NCI-H2029 treated with DMSO at 0.1 percent for 48 hours (cell line): Measurements from ENCODE around the gene GANC.
"Not testable (repeated sequence)": the region's sequence is repeated elsewhere in the genome, so short reads cannot be mapped to it uniquely, and the experiment has no call there.

Experiments
- DNase-seq: peaks from one replicate; lab custom pipeline; 2025; lab: John Stamatoyannopoulos, UW

Gene GANC

DNA sequence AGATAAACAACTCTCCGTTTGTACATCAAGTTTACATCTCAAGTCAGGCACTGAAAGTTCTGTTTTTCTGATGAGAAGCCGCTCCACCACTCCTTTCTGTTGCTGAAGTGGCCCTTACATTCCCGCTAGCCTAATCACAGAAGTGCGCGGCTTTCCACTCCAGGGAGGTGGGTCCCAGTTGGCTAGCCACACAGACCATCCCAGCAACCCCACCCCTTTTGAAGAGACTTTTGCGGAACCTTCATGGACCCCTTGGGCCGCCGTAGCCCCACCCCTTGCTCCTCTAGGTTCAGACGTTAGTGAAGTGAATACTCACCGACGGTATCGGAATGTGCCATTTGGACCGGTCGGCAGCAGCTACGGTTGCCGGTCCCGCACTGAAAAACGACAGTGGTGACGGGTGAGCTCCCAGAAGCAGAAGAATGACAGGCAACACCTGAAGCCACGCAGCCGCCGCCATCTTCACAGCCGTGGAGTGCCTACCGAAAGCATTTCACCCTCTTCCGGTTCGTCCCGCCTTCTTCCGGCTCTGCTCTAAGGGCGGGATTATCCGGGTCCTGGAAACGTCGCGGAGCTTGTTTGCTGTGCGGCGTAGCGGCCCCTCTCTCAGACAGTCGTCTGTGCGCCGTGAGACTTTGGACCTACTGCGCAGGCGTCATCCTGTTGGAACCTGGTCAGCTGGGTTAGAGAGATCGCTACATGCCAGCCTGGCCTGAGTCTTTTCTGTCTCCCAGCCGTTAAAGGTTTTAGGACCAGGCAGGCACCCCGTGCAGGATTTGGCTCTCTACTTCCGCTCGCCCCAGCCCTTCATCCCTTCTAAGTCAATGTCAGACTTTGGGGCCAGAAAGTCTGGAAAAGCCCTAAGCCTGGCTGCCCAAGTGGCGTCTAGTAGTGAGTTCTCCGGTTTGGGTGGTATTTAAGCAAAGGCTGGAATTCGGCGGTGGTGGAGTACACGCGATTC is at the start of gene GANC, which contains the start of gene TMEM87A:
Gene GANC, plus strand, starts transcription at position 263 of the 961 bp plus-strand sequence. CDS start 1,281 bp downstream, outside the sequence.
Gene TMEM87A, minus strand, starts transcription at position 495 of the 961 bp plus-strand sequence. Its CDS starts 35 bp downstream, at position 460.
- DNase-seq = peak; percentile 70

DNA sequence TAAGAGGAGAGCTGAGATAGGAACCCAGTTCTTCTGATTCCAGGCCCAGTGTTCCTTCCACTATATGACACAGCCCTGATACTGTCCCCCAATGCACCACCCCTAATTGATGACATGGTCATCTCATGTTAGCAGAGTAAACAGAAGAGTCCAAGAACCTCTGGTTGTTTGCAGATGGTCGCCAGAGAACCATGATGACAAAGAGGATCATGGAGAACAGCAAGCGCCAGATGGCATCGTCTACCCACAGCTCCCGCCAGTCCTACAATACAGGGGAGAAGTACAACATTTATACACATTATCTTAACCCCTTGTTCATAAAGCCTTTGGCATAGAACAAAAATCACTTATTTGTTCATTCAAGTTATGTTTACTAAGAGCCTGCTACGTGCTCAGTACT is 46.4 kb upstream of the GANC start:
- no peak for DNase-seq

DNA sequence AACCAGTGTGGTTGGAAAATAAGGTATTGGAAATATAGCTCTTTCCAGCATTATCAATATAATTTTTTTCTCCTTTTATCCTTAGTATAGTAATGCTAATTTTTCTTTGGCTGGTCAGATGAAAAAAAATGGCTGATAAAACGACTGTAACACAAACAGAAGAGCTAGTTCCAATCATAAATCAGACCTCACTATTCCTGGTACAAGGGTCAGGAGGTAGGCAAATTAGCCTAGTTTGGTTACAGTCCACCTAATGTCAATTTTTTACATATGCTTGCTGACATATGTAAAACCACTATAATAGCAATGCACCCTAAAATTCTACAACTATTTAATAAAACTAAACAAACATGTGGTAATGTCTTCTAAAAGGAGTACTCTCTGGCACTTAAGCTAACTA is 45.0 kb upstream of the GANC start:
- no peak for DNase-seq

DNA sequence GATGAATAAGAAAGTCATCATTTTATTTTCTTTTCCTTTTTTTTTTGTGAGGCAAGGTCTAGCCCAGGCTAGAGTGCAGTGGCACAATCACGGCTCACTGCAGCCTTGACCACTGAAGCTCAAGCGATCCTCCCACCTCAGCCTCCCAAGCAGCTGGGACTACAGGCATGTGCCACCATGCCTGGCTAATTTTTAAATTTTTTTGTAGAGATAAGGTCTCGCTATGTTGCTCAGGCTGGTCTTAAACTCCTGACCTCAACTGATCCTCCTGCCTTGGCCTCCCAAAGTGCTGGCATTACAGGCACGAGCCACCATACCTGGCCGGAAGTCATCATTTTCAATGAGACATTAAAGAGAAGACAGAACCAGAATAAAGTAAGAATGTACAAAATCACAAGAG is 44.0 kb upstream of the GANC start:
- DNase-seq = not testable (repeated sequence)

DNA sequence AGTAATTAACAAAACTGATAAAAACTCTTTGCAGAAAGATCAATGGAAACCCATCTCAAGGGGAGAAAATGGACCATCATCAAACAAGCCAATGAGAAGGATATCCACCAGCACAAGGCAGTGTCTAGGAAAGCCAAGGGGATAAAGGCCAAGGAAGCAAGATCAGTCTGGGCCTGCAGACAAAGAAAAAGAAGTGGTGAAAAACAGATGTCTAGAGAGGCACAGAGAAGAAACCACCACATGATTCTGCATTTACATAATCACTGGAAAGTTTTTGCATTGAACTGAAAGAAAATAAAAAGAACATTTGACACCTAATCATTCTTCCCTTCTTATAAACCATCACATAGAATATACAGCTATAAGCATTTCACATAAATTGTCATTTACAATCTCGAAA is 41.9 kb upstream of the GANC start:
- no peak for DNase-seq

GRCh38 chr15:42232606-42233005 is 40.4 kb upstream of the GANC start:
- no peak for DNase-seq

DNA sequence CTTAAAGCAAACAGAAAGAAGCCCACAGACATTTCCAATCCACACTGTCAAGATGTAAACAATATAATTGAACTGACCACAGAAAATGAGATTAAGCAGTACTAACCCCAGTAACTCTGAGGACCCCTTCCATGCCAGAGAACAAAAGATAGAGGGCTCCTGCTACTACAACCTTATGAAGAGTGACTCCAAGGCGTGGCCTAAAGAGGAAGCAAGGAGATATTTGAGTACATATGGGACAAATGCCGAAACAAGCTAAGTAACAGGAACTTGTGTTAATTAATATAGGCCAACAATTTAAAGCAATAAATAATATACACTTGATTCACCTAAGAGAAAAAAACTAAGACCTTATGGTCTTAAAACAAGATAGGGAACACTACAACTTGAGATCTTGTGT is 39.9 kb upstream of the GANC start:
- DNase-seq = no peak

GRCh38 chr15:42239528-42240182 is 33.3 kb upstream of the GANC start:
- DNase-seq = no peak

GRCh38 chr15:42240823-42241222 is 32.2 kb upstream of the GANC start:
- no peak for DNase-seq

DNA sequence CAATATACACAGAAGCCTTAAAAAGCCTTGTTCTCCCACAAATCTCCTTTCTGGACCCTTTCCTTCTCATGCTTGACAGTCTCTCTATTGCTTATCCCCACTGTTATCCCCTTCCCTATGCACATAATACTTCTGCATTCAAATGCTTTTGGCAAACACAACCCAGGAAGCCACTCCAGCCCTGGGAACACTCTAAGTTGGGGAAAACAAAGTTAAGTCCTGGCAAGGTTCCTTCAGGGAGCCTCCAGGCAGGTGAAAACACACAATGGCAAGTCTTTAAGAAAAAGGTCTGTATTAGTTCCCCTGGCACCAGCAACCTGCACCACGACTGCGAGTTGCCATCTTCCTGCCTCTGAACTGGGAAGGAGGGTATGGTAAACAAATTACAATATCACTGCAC is 19.7 kb upstream of the GANC start:
- no peak for DNase-seq

DNA sequence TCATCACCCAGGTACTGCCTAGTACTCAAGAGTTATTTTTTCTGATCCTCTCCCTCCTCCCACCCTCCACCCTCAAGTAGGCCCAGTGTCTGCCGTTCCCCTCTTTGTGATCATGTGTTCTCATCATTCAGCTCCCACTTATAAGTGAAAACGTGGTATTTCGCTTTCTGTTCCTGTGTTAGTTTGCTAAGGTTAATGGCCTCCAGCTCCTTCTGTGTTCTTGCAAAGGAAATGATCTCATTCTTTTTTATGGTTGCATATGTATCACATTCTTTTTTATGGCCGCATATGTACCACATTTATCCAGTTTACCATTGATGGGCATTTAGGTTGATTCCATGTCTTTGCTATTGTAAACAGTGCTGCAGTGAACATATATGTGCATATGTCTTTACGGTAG is 8.2 kb upstream of the GANC start:
- DNase-seq = no peak

- DNase-seq = no peak
Observed at GRCh38 chr15:42267286-42267685, 5.7 kb upstream of the GANC start.

DNA sequence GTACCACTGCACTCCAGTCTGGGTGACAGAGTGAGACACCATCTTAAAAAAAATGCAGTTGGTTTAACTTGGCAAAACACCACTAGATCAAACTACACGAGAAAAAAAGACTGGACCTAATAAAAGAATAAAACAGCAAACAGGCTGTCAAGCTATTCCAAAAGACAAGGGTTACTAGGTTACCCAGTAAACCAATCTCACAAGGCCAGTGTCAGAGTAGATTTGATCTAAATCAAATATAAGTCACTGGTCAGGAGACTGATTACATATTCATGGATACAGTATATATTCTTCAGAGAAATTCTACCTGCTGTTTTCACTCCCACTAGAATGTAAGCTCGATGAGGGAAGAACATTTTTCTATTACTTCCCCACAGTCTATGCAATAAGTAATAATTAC is 2.5 kb upstream of the GANC start:
- no peak for DNase-seq

DNA sequence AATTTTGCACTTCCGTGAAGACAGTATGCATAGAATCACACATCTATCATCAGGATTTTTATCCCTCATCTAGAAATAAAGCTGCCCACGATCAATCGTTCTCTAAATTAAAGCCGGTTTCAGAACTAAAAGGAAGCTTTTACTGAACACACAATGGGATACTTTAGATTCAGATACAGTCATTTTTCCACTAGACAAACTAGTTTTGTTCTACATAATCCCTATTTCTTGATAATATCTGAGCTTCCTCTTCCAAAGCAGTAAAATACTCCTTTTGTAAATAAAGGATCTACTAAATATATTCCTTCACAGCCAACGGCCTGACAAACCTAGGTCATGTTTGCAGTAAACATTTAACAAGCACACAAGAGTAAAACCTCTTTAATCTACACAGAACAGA is 2.0 kb upstream of the GANC start:
- DNase-seq = no peak

DNA sequence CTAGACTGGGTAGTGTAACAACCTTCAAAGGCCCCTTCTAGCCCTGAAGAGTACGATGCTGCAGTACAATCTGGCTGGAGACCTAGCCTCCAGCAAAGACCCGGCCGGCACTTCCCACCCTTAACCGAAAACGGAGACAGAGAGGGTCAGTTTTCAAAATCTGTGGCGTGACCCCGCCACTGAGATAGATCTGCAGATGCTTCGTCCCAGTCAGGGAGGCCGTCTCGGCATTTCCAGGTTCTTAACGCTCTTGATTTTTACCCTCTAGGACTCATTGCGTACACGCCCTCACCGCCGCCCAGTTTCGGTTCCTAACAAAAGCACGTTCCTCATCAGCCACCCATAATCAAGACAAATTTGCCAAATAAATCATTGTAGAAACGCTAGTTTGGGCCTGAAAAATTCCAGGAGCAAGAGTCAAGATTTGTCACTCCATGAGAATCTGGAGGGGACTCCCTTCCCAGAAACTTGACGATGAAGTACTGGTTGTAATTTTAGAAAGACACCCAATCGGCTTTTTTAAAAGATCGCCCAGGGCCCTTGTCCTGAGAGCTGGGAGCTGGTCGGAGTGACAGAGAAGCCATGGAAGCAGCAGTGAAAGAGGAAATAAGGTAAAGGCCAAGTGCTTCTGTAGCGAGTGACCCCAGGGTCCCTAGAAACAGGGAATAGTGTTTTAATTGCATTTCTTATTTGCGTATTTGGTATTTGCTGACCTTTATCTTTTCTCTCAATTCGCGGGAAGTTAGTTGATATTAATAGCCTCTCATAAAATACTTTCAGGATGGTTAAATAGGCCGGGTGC is 1.1 kb downstream of the GANC start:
- peak; percentile 31 for DNase-seq

DNA sequence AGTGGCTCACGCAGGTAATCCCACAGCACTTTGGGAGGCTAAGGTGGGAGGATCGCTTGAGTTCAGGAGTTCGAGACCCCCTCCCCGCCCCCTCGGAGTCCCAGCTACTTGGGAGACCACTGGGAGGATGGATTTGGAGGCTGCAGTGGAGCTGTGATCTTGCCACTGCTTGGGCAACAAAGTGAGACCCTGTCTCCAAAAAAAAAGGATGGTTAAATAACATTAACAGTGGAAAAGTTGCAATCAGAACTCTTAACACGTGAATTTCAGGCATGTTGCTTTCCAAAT is 1.6 kb downstream of the GANC start:
- no peak for DNase-seq

- no peak for DNase-seq
Observed at GRCh38 chr15:42275780-42276391, 2.9 kb downstream of the GANC start.

- DNase-seq = no peak
Observed at GRCh38 chr15:42276762-42277161, 3.8 kb downstream of the GANC start.

DNA sequence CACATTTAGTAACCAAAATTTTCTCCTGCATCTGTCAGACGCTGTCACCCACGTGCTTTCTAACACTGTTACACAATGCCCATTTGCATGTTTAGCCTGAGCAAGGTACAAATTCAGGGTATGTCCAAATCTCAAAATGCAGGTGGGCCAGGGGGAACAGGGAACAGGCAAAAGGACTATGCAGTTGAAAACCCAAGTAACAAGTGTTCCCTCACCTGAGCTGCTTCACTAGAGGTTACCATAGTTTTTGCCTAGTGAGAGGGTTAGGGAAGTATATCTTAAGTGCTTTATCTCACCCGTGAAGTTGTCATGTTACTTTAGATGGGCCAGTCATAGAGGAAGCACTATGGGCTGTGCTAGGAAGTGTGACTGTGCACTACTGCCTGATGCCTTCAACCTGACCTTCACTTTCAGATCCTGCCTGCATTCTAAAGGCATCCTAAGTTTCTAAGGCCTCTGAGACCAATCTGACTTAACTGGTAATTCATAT is 6.3 kb downstream of the GANC start:
- DNase-seq = no peak

GRCh38 chr15:42282344-42282743 is 9.3 kb downstream of the GANC start:
- DNase-seq = no peak

DNA sequence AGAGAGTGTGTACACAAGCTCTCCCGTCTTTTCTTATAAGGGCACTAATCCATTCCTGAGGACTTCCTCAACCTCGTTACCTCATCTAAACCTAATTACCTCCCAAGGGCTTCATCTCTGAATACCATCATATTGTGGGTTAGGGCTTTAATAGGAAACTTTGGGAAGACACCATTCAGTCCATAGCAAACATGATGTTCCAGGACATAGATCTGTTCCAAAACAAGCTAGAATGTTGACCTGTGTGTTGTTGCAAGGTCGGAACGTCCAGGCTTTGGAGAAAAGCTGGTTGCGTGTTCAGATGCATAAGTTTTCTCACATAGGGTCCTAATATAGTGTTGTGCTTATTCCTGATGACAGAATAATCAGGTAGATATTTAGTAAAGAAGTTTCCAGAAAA is 9.9 kb downstream of the GANC start:
- DNase-seq = no peak

DNA sequence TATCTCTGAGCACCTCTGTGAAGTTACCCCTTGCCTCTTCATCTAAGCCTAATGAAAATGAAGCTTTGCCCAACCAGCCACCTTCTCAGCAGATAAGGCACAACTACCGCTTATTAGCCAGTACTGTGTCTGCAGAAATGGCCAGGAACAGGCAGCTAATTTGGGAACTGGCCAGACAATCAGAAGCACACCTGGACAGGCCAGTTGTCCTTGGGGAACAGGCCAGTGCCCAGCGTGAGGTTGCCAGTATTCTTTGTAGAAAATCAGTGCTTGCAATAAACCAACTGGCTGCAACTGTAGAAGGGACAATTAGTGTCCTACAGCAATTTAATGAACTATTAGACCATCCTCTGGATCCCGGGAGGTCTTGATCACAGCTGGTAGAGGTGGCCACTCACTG is 10.7 kb downstream of the GANC start:
- DNase-seq = no peak
